Measurements from ENCODE around the gene RAD51B. TPM values are rescaled to one million over a fixed set of nuclear protein-coding genes. Genes with fewer than 3 reads are reported as not detected.

The RAD51B gene
- total and polyA plus RNA-seq, 9 donors: 21.6 to 70.1 (median 35.1) TPM

DNA sequence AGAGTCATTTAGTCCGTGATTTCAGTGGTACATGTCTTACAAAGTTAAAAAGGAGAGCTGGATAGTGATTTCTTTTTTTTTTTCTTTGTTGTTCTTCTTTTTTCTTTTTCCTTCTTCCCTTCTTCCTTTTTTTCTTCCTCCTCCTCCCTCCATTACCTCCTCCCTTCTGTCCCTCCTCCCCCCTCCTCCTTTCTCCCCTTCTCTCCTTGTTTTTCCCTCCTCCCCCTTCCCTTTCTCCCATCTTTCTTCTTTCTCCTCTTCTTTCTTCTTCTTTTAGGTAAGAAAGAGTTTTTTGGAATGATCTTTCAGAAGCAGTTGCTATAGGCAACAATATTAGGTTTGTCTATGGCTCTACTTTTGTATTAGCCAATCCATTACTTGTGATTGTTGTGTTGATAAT lies 368.6 kb downstream of the RAD51B start:
- intact Hi-C loops (cut with DNase I): no loop called here
- DNase-seq: no peak
- no peaks in the 10 kb centered on the region for H3K36me3 ChIP-seq
- 97 to 100% (median 98%) methylated on average over 1 of the region's 1 CpG for WGBS, 3 donors
- no peak overlapping the region for H3K27ac ChIP-seq
- no peaks in the 10 kb centered on the region for H3K4me1 ChIP-seq (ENCODE audit: insufficient read depth)
- no peak overlapping the region for H3K4me3 ChIP-seq
- TF ChIP-seq, protein P1, sequence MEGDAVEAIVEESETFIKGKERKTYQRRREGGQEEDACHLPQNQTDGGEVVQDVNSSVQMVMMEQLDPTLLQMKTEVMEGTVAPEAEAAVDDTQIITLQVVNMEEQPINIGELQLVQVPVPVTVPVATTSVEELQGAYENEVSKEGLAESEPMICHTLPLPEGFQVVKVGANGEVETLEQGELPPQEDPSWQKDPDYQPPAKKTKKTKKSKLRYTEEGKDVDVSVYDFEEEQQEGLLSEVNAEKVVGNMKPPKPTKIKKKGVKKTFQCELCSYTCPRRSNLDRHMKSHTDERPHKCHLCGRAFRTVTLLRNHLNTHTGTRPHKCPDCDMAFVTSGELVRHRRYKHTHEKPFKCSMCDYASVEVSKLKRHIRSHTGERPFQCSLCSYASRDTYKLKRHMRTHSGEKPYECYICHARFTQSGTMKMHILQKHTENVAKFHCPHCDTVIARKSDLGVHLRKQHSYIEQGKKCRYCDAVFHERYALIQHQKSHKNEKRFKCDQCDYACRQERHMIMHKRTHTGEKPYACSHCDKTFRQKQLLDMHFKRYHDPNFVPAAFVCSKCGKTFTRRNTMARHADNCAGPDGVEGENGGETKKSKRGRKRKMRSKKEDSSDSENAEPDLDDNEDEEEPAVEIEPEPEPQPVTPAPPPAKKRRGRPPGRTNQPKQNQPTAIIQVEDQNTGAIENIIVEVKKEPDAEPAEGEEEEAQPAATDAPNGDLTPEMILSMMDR (IDR thresholded peaks at IDR 0.05): no peak
- TF ChIP-seq POLR2A (IDR thresholded peaks at IDR 0.05): no peak
- TF ChIP-seq EP300 (IDR thresholded peaks at IDR 0.05): no peak
- H3K27me3 ChIP-seq: no peaks in the 10 kb centered on the region
- no peaks in the 10 kb centered on the region for H3K9me3 ChIP-seq

DNA sequence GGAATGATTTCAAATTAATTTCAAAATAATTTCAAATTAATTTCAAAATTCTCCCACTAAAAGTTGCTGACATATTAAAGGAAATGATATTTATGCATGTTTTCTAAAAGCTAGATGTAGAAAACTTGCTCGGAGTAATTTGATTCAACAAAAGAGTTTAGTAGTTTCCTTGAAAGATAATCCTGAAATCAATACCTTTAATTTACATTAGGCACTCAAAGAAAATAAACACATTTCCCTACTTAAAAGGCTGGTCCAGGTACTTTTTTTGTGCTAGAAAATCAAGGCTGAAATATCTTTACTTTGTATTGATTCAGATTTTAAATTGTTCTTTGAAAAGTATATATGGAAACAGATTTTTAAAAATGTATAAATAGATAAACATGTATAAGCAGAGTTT lies 370.5 kb downstream of the RAD51B start:
- intact Hi-C loops (cut with DNase I): no loop called here
- TF ChIP-seq, protein P1 (IDR thresholded peaks at IDR 0.05): no peak
- TF ChIP-seq POLR2A (IDR thresholded peaks at IDR 0.05) (no peak), EP300 (IDR thresholded peaks at IDR 0.05) (no peak)

DNA sequence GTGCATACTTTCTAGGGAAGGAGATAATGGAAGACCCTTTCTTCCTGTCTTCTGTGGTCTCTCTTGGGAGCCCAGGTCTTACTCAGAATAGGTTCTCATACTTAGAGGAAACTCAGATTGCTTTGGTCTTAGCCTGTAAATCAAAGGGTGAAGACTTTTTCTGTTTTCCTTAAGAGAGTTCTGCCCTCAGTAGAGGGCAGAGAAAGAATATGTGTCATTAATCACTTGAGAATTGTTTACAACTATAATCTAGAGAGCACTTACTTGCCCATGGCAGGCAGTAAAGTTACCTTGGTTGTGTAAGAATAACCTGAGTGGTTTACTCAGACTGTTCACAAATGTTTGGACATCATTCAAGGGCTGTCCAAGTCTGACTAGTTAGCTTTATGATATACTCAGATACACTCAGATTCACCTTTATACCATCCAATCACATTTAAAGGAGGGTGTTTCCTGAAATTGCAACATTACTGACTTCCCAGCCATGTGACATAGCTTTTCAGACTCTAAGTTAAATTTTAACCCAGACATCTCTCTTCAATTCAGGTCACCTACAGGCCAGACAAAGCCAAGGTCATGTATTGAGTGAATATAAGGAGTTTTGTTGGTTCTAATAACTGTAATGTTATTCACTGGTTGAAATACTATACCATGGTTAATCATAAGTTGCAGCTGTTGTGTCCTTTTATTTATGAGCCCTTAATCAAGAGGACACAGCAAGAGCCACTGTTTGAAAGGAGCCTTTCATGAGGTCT lies 372.2 kb downstream of the RAD51B start:
- Histone ChIP-seq H3K4me1 (ENCODE audit: insufficient read depth) (no peaks in the 10 kb centered on the region), H3K27me3 (no peaks in the 10 kb centered on the region), H3K36me3 (no peaks in the 10 kb centered on the region), H3K27ac (no peak overlapping the region), H3K9me3 (no peaks in the 10 kb centered on the region), H3K4me3 (no peak overlapping the region)
- TF ChIP-seq EP300 (IDR thresholded peaks at IDR 0.05): no peak
- TF ChIP-seq POLR2A (IDR thresholded peaks at IDR 0.05): no peak
- TF ChIP-seq, protein P1 (IDR thresholded peaks at IDR 0.05): no peak
- no peak for DNase-seq
- intact Hi-C loops (cut with DNase I): no loop called here

More for the DNA sequence above, 370.5 kb downstream of the RAD51B start:
- Histone ChIP-seq H3K4me3 (no peak overlapping the region), H3K27me3 (no peaks in the 10 kb centered on the region), H3K9me3 (no peaks in the 10 kb centered on the region), H3K27ac (no peak overlapping the region), H3K36me3 (no peaks in the 10 kb centered on the region), H3K4me1 (ENCODE audit: insufficient read depth) (no peaks in the 10 kb centered on the region)
- WGBS, 3 donors: 95 to 98% (median 96%) methylated on average over 1 of the region's 1 CpG
- no peak for DNase-seq

DNA sequence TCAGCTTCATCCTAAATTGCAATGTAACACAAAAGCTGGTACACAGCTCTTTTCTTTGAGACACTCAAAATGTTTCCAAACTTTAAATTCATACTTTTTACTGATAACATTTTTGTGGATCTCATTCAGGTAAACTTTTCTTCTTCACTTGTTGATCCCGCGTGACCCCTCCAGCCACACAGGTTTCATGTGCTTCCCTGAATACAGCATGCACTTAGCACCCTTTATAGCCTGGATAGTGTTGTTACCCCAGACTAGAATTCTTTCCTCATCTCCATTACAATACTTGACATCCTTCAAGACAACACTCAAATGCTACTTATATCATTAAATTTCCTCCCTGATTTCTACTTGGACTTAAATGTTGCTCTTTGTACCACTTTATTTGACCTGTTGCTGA lies 373.4 kb downstream of the RAD51B start:
- no peak for DNase-seq
- Histone ChIP-seq H3K27ac (no peak overlapping the region), H3K4me1 (ENCODE audit: insufficient read depth) (no peaks in the 10 kb centered on the region), H3K36me3 (no peaks in the 10 kb centered on the region), H3K4me3 (no peak overlapping the region), H3K27me3 (no peaks in the 10 kb centered on the region), H3K9me3 (no peaks in the 10 kb centered on the region)
- WGBS, 3 donors: 98 to 99% (median 98%) methylated on average over 2 of the region's 2 CpGs
- intact Hi-C loops (cut with DNase I): no loop called here
- TF ChIP-seq EP300 (IDR thresholded peaks at IDR 0.05) (no peak), POLR2A (IDR thresholded peaks at IDR 0.05) (no peak)
- TF ChIP-seq, protein P1 (IDR thresholded peaks at IDR 0.05): no peak

All from ovary (tissue), 9 donors.